Gastrocnemius medialis (tissue), 4 donors: Measurements from ENCODE around the gene PRSS38. TPM values are rescaled to one million over a fixed set of nuclear protein-coding genes. Genes with fewer than 3 reads are reported as not detected.

Experiments
- ATAC-seq, 2 donors: fragments of 150-250 bp; one replicate each; pipeline ENCODE4 v1.9.1; 2016
- DNase-seq, 2 donors: peaks; one replicate each; pipeline ENCODE4 v3.0.0-alpha.2; 2019
- H3K27ac ChIP-seq, 4 donors: fragments of 200-600 bp; sonication (generic); 1 replicate in 1 of 4; 2 replicates in 3 of 4; pipeline ENCODE4 v1.5.1; 2016 to 2018; ENCODE audit warnings: mild to moderate bottlenecking in 2 of 4, moderate library complexity in 1 of 4
- H3K27me3 ChIP-seq, 3 donors: fragments of 200-600 bp; sonication (generic) in 2 of 3; 1 replicate in 1 of 3; 2 replicates in 2 of 3; pipeline versions ENCODE4 v1.5.1 to v1.6.0; 2016 to 2019; ENCODE audit warnings: mild to moderate bottlenecking in 1 of 3, moderate library complexity in 1 of 3
- H3K36me3 ChIP-seq, 2 donors: fragments of 200-600 bp; sonication (generic) in 1 of 2; one replicate each; pipeline ENCODE4 v1.5.1; 2017 to 2018
- H3K4me1 ChIP-seq, 2 donors: fragments of 200-600 bp; sonication (generic) in 1 of 2; one replicate each; pipeline ENCODE4 v1.5.1; 2016 to 2017; ENCODE audit warnings: mild to moderate bottlenecking in 2 of 2
- H3K4me3 ChIP-seq, 4 donors: fragments of 200-600 bp; sonication (generic) in 3 of 4; 1 replicate in 1 of 4; 2 replicates in 3 of 4; pipeline ENCODE4 v1.5.1; 2016 to 2019; ENCODE audit warnings: mild to moderate bottlenecking in 2 of 4
- H3K9me3 ChIP-seq, 3 donors: fragments of 200-600 bp; sonication (generic) in 2 of 3; 1 replicate in 1 of 3; 2 replicates in 2 of 3; pipeline ENCODE4 v1.5.1; 2016 to 2019
- POLR2A ChIP-seq, 2 donors: fragments of 450-650 bp; IDR thresholded peaks; one replicate each; pipeline ENCODE4 v1.6.1; 2017; ENCODE audit warnings: antibody characterized with exemption in 2 of 2, mild to moderate bottlenecking in 2 of 2, moderate library complexity in 2 of 2
- in situ Hi-C, 4 donors: fragments of 200-750 bp; cut with MboI; loops; one replicate each; pipeline versions ENCODE4 v1.15.0 to v1.8.0; 2017; ENCODE audit warnings: low sequenced_read_pairs in 4 of 4
- intact Hi-C: fragments of 100-400 bp; cut with DNase I; formaldehyde crosslinking; loops from one replicate; pipeline ENCODE4 v1.15.1; 2023; ENCODE audit warnings: low total_unique reads
- total RNA-seq, 4 donors: library from RNA; depleted of rRNA; stranded (reverse); fragments of >200 nt; gene quantifications; one replicate each; pipeline versions ENCODE4 v1.1.0 to v1.2.3, GENCODE V29; 2016
- TF ChIP-seq, protein P1 (sequence below), 5 experiments: fragments of 450-650 bp in 3 of 5; fragments of 200-600 bp in 2 of 5; sonication (generic) in 2 of 5; IDR thresholded peaks in 4 of 5; conservative IDR thresholded peaks in 1 of 5; 1 replicate in 4 of 5; 2 replicates in 1 of 5; pipeline ENCODE4 v1.5.1; 2016 to 2019; ENCODE audit warnings: antibody characterized with exemption in 5 of 5, mild to moderate bottlenecking in 3 of 5, moderate library complexity in 3 of 5

The PRSS38 gene
- total RNA-seq, 4 donors from 2014 or later = not detected

GRCh38 chr1:227855687-227856086, 40.2 kb downstream of the PRSS38 start:
- TF ChIP-seq POLR2A (IDR thresholded peaks at IDR 0.05) = no peak
- TF ChIP-seq, protein P1, sequence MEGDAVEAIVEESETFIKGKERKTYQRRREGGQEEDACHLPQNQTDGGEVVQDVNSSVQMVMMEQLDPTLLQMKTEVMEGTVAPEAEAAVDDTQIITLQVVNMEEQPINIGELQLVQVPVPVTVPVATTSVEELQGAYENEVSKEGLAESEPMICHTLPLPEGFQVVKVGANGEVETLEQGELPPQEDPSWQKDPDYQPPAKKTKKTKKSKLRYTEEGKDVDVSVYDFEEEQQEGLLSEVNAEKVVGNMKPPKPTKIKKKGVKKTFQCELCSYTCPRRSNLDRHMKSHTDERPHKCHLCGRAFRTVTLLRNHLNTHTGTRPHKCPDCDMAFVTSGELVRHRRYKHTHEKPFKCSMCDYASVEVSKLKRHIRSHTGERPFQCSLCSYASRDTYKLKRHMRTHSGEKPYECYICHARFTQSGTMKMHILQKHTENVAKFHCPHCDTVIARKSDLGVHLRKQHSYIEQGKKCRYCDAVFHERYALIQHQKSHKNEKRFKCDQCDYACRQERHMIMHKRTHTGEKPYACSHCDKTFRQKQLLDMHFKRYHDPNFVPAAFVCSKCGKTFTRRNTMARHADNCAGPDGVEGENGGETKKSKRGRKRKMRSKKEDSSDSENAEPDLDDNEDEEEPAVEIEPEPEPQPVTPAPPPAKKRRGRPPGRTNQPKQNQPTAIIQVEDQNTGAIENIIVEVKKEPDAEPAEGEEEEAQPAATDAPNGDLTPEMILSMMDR (IDR thresholded peaks at IDR 0.05 in 4 of 5, conservative IDR thresholded peaks at IDR 0.05 in 1 of 5) = no peak
- Histone ChIP-seq H3K4me1 (no peaks in the 10 kb centered on the region), H3K27ac (no peak overlapping the region), H3K27me3 (no peaks in the 10 kb centered on the region), H3K4me3 (no peak overlapping the region), H3K9me3 (no peaks in the 10 kb centered on the region), H3K36me3 (no peaks in the 10 kb centered on the region)
- DNase-seq (no peak), ATAC-seq (no peak)
- in situ Hi-C loops = no loop called here
- intact Hi-C loops = no loop called here

DNA sequence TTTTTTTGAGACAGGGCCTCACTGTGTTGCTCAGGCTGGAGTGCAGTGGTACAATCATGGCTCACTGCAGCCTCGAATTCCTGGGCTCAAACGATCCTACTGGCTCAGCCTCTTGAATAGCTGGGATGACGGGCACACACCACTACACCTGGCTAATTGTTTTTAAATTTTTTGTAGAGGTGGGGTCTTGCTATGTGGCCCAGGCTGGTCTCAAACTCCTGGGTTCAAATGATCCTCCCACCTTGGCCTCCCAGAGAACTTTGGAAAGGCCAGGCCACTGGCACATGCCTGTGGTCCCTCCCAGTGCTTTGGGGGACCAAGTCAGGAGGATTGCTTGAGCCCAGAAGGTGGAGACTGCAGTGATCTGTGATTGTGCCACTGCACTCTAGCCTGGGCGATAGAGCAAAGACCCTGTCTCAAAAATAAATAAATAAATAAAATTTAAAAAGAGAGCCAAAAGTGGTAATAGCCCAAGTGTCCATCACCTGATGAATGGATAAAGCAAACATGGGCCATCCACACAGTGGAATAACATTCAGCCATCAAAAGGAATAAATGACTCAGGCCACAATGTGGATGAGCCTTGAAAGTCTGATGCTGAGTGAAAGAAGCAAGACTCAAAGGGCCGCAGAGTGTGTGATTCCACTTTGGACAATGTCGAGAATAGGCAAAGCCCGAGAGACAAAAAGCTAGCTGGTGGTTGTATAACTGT, 40.8 kb downstream of the PRSS38 start:
- Histone ChIP-seq H3K27ac (no peak overlapping the region), H3K9me3 (no peaks in the 10 kb centered on the region), H3K4me3 (no peak overlapping the region), H3K27me3 (no peaks in the 10 kb centered on the region), H3K4me1 (no peaks in the 10 kb centered on the region), H3K36me3 (no peaks in the 10 kb centered on the region)
- intact Hi-C loops = no loop called here
- DNase-seq (no peak), ATAC-seq (no peak)
- TF ChIP-seq, protein P1 (IDR thresholded peaks at IDR 0.05 in 4 of 5, conservative IDR thresholded peaks at IDR 0.05 in 1 of 5) = no peak
- TF ChIP-seq POLR2A (IDR thresholded peaks at IDR 0.05) = no peak
- in situ Hi-C loops = no loop called here

DNA sequence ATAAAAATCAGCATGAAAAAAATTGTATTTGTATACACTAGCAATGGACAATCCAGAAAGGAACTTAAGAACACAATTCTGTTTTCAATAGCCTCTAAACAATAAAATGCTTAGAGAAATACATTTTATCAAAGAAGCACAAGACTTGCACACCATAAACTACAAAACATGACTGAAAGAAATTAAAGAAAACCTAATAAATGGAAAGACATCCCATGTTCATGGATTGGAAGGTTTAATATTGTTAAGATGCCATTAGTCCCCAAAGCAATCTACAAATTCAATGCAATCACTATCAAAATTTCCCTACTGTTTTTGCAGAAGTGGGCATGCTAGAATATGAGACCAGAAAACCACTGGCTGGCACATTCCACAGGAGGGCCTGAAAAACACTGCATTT, 49.4 kb downstream of the PRSS38 start:
- H3K4me3 ChIP-seq = no peak overlapping the region
- no peaks in the 10 kb centered on the region for H3K36me3 ChIP-seq
- in situ Hi-C loops (no loop called here), intact Hi-C loops (no loop called here)
- DNase-seq = no peak
- H3K4me1 ChIP-seq = no peaks in the 10 kb centered on the region
- H3K9me3 ChIP-seq = peaks cover 0 to 16% (median 0%) of the 10 kb centered on the region in 3 donors
- TF ChIP-seq, protein P1 (IDR thresholded peaks at IDR 0.05 in 4 of 5, conservative IDR thresholded peaks at IDR 0.05 in 1 of 5) = no peak
- no peak overlapping the region for H3K27ac ChIP-seq
- peaks cover 0 to 3% (median 0%) of the 10 kb centered on the region in 3 donors for H3K27me3 ChIP-seq
- no peak for ATAC-seq

- no peak for DNase-seq
- in situ Hi-C loops (no loop called here), intact Hi-C loops (no loop called here)
- Histone ChIP-seq H3K27ac (no peak overlapping the region), H3K9me3 (peaks cover 0 to 9% (median 0%) of the 10 kb centered on the region in 3 donors), H3K4me3 (no peak overlapping the region), H3K36me3 (no peaks in the 10 kb centered on the region), H3K4me1 (no peaks in the 10 kb centered on the region), H3K27me3 (peaks cover 0 to 3% (median 0%) of the 10 kb centered on the region in 3 donors)
- TF ChIP-seq POLR2A (IDR thresholded peaks at IDR 0.05) = no peak
- TF ChIP-seq, protein P1 (IDR thresholded peaks at IDR 0.05 in 4 of 5, conservative IDR thresholded peaks at IDR 0.05 in 1 of 5) = no peak
- no peak for ATAC-seq
Measured at GRCh38 chr1:227869279-227869842, 53.9 kb downstream of the PRSS38 start.
